ENCODE measurements around the gene NDUFS1. TPM values are rescaled to one million over a fixed set of nuclear protein-coding genes. Genes with fewer than 3 reads are reported as not detected.

The NDUFS1 gene
- total and polyA plus RNA-seq, 2 of the 8 experiments (the other 6 are each of a cell fraction or from before 2014, with no cell fraction given), result 42.1 to 97.0 TPM

GRCh38 chr2:206084870-206085741 lies 74.1 kb downstream of the NDUFS1 start:
- Histone ChIP-seq H3K4ac (replicated peaks; ENCODE audit: insufficient read length, low read depth, low read length) (peak overlapping the region; percentile 2), H3K79me1 (ENCODE audit: low read depth, low read length) (no peaks in the 10 kb centered on the region; the same call in 1 of the 2 replicates), H2BK15ac (ENCODE audit: low read length) (no peak overlapping the region), H2BK120ac (replicated peaks; ENCODE audit: low read depth, low read length) (peak overlapping the region; percentile 4), H3K18ac (ENCODE audit: extremely low read depth, low read length) (peak overlapping the region; percentile 85; the same call in 1 of the 2 replicates), H4K5ac (ENCODE audit: insufficient read length, low read depth, low read length) (peak overlapping the region; percentile 30), H3K4me3 (ENCODE audit: extremely low read depth in 1 of 4, insufficient read depth in 2 of 4, low read depth in 3 of 4, low read length in 4 of 4) (peak overlapping the region; percentile 64 to 99 (median 94)), H3K79me2 (ENCODE audit: control insufficient read depth in 1 of 2, insufficient read depth in 2 of 2, low read length in 2 of 2) (peaks cover 0 to 69% of the 10 kb centered on the region in 2 experiments; a peak in 3 of 4 replicates), H2BK5ac (ENCODE audit: low read depth, low read length) (peak overlapping the region; percentile 97), H3K9me3 (ENCODE audit: insufficient read depth in 2 of 2, low read depth in 1 of 2, low read length in 1 of 2) (no peaks in the 10 kb centered on the region; a peak in 1 of 4 replicates), H3K27me3 (replicated peaks in 1 of 4; ENCODE audit: control insufficient read depth in 3 of 4, extremely low read depth in 1 of 4, insufficient read depth in 3 of 4, low read length in 3 of 4) (no peaks in the 10 kb centered on the region), H3K36me3 (ENCODE audit: control insufficient read depth in 2 of 4, insufficient read depth in 4 of 4, low read length in 3 of 4) (peaks cover 0 to 10% (median under 1%) of the 10 kb centered on the region in 4 experiments; a peak in 4 of 8 replicates), H3K23ac (ENCODE audit: insufficient read length) (no peak overlapping the region), H3K27ac (ENCODE audit: low read depth, low read length) (peak overlapping the region; percentile 87), H3K56ac (replicated peaks; ENCODE audit: insufficient read length, low read depth, low read length) (peak overlapping the region; percentile 71), H4K8ac (ENCODE audit: extremely low read depth, insufficient read depth, low read length) (peak overlapping the region; percentile 92), H3K14ac (ENCODE audit: insufficient read length) (no peak overlapping the region), H2BK12ac (ENCODE audit: low read depth, low read length) (peak overlapping the region; percentile 72; the same call in 1 of the 2 replicates), H3K9ac (replicated peaks in 1 of 4; ENCODE audit: extremely low read depth in 1 of 4, low read depth in 3 of 4, low read length in 3 of 4) (peak overlapping the region; percentile 82 to 97 (median 83)), H2AK5ac (ENCODE audit: low read depth, low read length) (no peak overlapping the region), H3K23me2 (ENCODE audit: low read depth, low read length) (peaks cover 3% of the 10 kb centered on the region), H4K91ac (replicated peaks; ENCODE audit: insufficient read length, low read length) (peak overlapping the region; percentile 32), H4K20me1 (replicated peaks in 1 of 2; ENCODE audit: control insufficient read depth in 1 of 2, insufficient read depth in 2 of 2, low read length in 2 of 2) (no peaks in the 10 kb centered on the region), H2BK20ac (ENCODE audit: low read length) (peak overlapping the region; percentile 75; the same call in 1 of the 2 replicates), H3K4me1 (replicated peaks in 1 of 4; ENCODE audit: control insufficient read depth in 3 of 4, insufficient read depth in 4 of 4, low read length in 3 of 4) (peaks cover 2 to 15% (median 8%) of the 10 kb centered on the region in 4 experiments; a peak in 5 of 7 replicates), H2AFZ (ENCODE audit: low read length) (no peak overlapping the region), H3K4me2 (ENCODE audit: insufficient read depth in 1 of 2, low read depth in 2 of 2, low read length in 2 of 2) (peak overlapping the region; percentile 75 to 90)
- peak in 1 of 2 experiments; percentile 72 for DNase-seq (ENCODE audit: low read depth in 1 of 2, low spot score in 2 of 2)
- WGBS, 2 experiments (ENCODE audit: extremely low coverage in 1 of 2, insufficient coverage in 1 of 2, insufficient read length in 1 of 2, insufficient replicate concordance in 2 of 2, low coverage in 1 of 2, low lambda C conversion rate in 2 of 2, missing lambda C conversion rate in 1 of 2), result 3% methylated on average over 29 of the region's 88 CpGs; no CpG with 5 or more reads in 1 of the 2 experiments
- no peak for FAIRE-seq
- TF ChIP-seq SIX5 (IDR thresholded peaks at IDR 0.05; ENCODE audit: low read depth, low read length), result no peak
- TF ChIP-seq FOSL1 (IDR thresholded peaks at IDR 0.05; ENCODE audit: insufficient read depth, low read depth, low read length), result no peak
- TF ChIP-seq USF2 (IDR thresholded peaks at IDR 0.05; ENCODE audit: low read length), result no peak
- TF ChIP-seq KDM5A (IDR thresholded peaks at IDR 0.05; ENCODE audit: low read length), result no peak
- no peak for TF ChIP-seq SIRT6 (IDR thresholded peaks at IDR 0.05; ENCODE audit: low read length)
- CTCF ChIA-PET (ENCODE audit: partially characterized antibody), result interaction anchor here (0.6 to 1.3 kb wide), 8 partner anchors 12 to 83 kb away, joined by 3 to 6 read pairs (median 3); no protein-coding TSS in a partner anchor
- POLR2A ChIA-PET (ENCODE audit: partially characterized antibody), result interaction anchor here (0.7 to 6.8 kb wide), 20 partner anchors 8 to 78 kb away, joined by 3 to 45 read pairs (median 3); partner anchors contain the start of genes EEF1B2 and NDUFS1

Measured in H1 (cell line).